ENCODE data around the gene ZDHHC11B. TPM values are rescaled to one million over a fixed set of nuclear protein-coding genes. Genes with fewer than 3 reads are reported as not detected.
"Not testable (repeated sequence)": the region's sequence is repeated elsewhere in the genome, so short reads cannot be mapped to it uniquely, and the experiment has no call there.

The ZDHHC11B gene
- total RNA-seq, 1 experiment from 2014 or later: not detected

GRCh38 chr5:717143-717542 is 67.4 kb downstream of the ZDHHC11B start:
- no peak for DNase-seq (ENCODE audit: low read depth)

- not testable (repeated sequence) for DNase-seq (ENCODE audit: low read depth)
These were observed 67.8 kb downstream of the ZDHHC11B start for GRCh38 chr5:716740-717139.

- not testable (repeated sequence) for DNase-seq (ENCODE audit: low read depth)
These were observed 68.9 kb downstream of the ZDHHC11B start for GRCh38 chr5:715636-716035.

GRCh38 chr5:714215-715118 is 70.1 kb downstream of the ZDHHC11B start:
- not testable (repeated sequence) for DNase-seq (ENCODE audit: low read depth)

GRCh38 chr5:713686-714085 is 70.8 kb downstream of the ZDHHC11B start:
- DNase-seq (ENCODE audit: low read depth): not testable (repeated sequence)

GRCh38 chr5:708848-709517 is 75.5 kb downstream of the ZDHHC11B start:
- not testable (repeated sequence) for DNase-seq (ENCODE audit: low read depth)

- DNase-seq (ENCODE audit: low read depth): not testable (repeated sequence)
These were observed 76.2 kb downstream of the ZDHHC11B start for GRCh38 chr5:708374-708773.

- DNase-seq (ENCODE audit: low read depth): not testable (repeated sequence)
These were observed 78.4 kb downstream of the ZDHHC11B start for GRCh38 chr5:706127-706526.

- not testable (repeated sequence) for DNase-seq (ENCODE audit: low read depth)
These were observed 87.5 kb downstream of the ZDHHC11B start for GRCh38 chr5:696753-697702.

- not testable (repeated sequence) for DNase-seq (ENCODE audit: low read depth)
These were observed 88.3 kb downstream of the ZDHHC11B start for GRCh38 chr5:696191-696590.

- not testable (repeated sequence) for DNase-seq (ENCODE audit: low read depth)
These were observed 89.1 kb downstream of the ZDHHC11B start for GRCh38 chr5:695475-695874.

- not testable (repeated sequence) for DNase-seq (ENCODE audit: low read depth)
These were observed 90.5 kb downstream of the ZDHHC11B start for GRCh38 chr5:694042-694431.

- peak; percentile 63 for DNase-seq (ENCODE audit: low read depth)
These were observed 91.1 kb downstream of the ZDHHC11B start, which contains the start of gene TPPP for GRCh38 chr5:693271-694041. TSS of gene TPPP (minus strand) at chr5:693352. CDS start at chr5:678060, 15,292 bp downstream.

GRCh38 chr5:692529-693041 is 91.9 kb downstream of the ZDHHC11B start:
- not testable (repeated sequence) for DNase-seq (ENCODE audit: low read depth)

- no peak for DNase-seq (ENCODE audit: low read depth)
These were observed 92.6 kb downstream of the ZDHHC11B start for GRCh38 chr5:691817-692528.

- not testable (repeated sequence) for DNase-seq (ENCODE audit: low read depth)
These were observed 93.5 kb downstream of the ZDHHC11B start for GRCh38 chr5:691049-691448.

GRCh38 chr5:690293-690692 is 94.2 kb downstream of the ZDHHC11B start:
- not testable (repeated sequence) for DNase-seq (ENCODE audit: low read depth)

- not testable (repeated sequence) for DNase-seq (ENCODE audit: low read depth)
These were observed 96.0 kb downstream of the ZDHHC11B start for GRCh38 chr5:688348-689010.

GRCh38 chr5:686936-687335 is 97.6 kb downstream of the ZDHHC11B start:
- not testable (repeated sequence) for DNase-seq (ENCODE audit: low read depth)
